DOHH2 (cell line): Measurements from ENCODE around the gene RAPGEF1.

Experiments used
- CTCF ChIP-seq: fragments of 200-600 bp; sonication (generic); IDR thresholded peaks from one replicate; pipeline ENCODE4 v1.5.1; 2014; ENCODE audit warnings: antibody characterized with exemption, mild to moderate bottlenecking, low read depth, low read length; ENCODE audit not compliant: poor library complexity, severe bottlenecking
- EZH2phosphoT487 ChIP-seq: fragments of 200-600 bp; sonication (generic); IDR thresholded peaks from 2 replicates; pipeline ENCODE4 v1.6.1; 2017; ENCODE audit warnings: borderline replicate concordance, mild to moderate bottlenecking, antibody characterized with exemption, low read length, moderate library complexity, mixed read lengths

GRCh38 chr9:131715906-131716305 is 24.0 kb downstream of the RAPGEF1 start:
- TF ChIP-seq CTCF = no peak
- TF ChIP-seq EZH2phosphoT487 = no peak
